ENCODE results near the gene NDUFB3. TPM values are rescaled to one million over a fixed set of nuclear protein-coding genes. Genes with fewer than 3 reads are reported as not detected.
"Not testable (repeated sequence)": the region's sequence is repeated elsewhere in the genome, so short reads cannot be mapped to it uniquely, and the experiment has no call there.

Gene NDUFB3
- total RNA-seq, result 100 to 1,000 TPM in 1 of 2 donors, 10 to 100 TPM in 1; 82.3 to 163 TPM
- 95.5 TPM for polyA plus RNA-seq (2013, experiment 1 of 2)
- 101 TPM for polyA plus RNA-seq (2013, experiment 2 of 2)
- long read RNA-seq, experiment 1, transcript NDUFB3-201 (3 exons, 755 nt), result major isoform, 62 of 98 reads
- long read RNA-seq, experiment 1, partial matches to known transcripts, result 31 of 98 reads
- long read RNA-seq, experiment 1, other reads (novel, unspliced or antisense), result 4 of 98 reads
- long read RNA-seq, experiment 2, transcript NDUFB3-201 (3 exons, 755 nt), result major isoform, 74 of 81 reads
- long read RNA-seq, experiment 2, partial matches to known transcripts, result 4 of 81 reads
- long read RNA-seq, experiment 2, other reads (novel, unspliced or antisense), result 2 of 81 reads
- long read RNA-seq, experiment 3, transcript NDUFB3-201 (3 exons, 755 nt), result major isoform, 21 of 31 reads
- long read RNA-seq, experiment 3, partial matches to known transcripts, result 8 of 31 reads
- long read RNA-seq, experiment 3, other reads (novel, unspliced or antisense), result 0 of 31 reads
- long read RNA-seq, experiment 4, partial matches to known transcripts, result 0 of 7 reads
- long read RNA-seq, experiment 4, other reads (novel, unspliced or antisense), result 7 of 7 reads

GRCh38 chr2:201071479-201072200, at the start of gene NDUFB3, which contains the start of gene HYCC2:
NDUFB3 (plus strand) TSS chr2:201072001; CDS start chr2:201078883, 6,882 bp downstream.
HYCC2 (minus strand) TSS chr2:201071671; CDS start chr2:201024009, 47,662 bp downstream.
- TF ChIP-seq, protein P1, sequence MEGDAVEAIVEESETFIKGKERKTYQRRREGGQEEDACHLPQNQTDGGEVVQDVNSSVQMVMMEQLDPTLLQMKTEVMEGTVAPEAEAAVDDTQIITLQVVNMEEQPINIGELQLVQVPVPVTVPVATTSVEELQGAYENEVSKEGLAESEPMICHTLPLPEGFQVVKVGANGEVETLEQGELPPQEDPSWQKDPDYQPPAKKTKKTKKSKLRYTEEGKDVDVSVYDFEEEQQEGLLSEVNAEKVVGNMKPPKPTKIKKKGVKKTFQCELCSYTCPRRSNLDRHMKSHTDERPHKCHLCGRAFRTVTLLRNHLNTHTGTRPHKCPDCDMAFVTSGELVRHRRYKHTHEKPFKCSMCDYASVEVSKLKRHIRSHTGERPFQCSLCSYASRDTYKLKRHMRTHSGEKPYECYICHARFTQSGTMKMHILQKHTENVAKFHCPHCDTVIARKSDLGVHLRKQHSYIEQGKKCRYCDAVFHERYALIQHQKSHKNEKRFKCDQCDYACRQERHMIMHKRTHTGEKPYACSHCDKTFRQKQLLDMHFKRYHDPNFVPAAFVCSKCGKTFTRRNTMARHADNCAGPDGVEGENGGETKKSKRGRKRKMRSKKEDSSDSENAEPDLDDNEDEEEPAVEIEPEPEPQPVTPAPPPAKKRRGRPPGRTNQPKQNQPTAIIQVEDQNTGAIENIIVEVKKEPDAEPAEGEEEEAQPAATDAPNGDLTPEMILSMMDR (conservative IDR thresholded peaks at IDR 0.05), result peak; percentile 42
- no peaks in the 10 kb centered on the region for H3K9me3 ChIP-seq (ENCODE audit: control insufficient read depth, low read length)
- H3K4me1 ChIP-seq (ENCODE audit: control insufficient read depth, insufficient read depth, low read length), result no peaks in the 10 kb centered on the region
- H3K9me3 Mint-ChIP-seq, result no peaks in the 10 kb centered on the region
- H3K27ac ChIP-seq (ENCODE audit: low read depth, low read length), result peak within 1 kb of the TSS; percentile 62
- H3K4me3 ChIP-seq (ENCODE audit: low read length), result peak within 1 kb of the TSS; percentile 99
- peaks cover 22% of the 10 kb centered on the region for H3K4me1 Mint-ChIP-seq
- peak; percentile 97 for DNase-seq
- H3K27ac Mint-ChIP-seq, result peak within 1 kb of the TSS; percentile 95
- no peaks in the 10 kb centered on the region for H3K27me3 Mint-ChIP-seq (ENCODE audit: insufficient read depth)
- no peaks in the 10 kb centered on the region for H3K36me3 ChIP-seq (ENCODE audit: control insufficient read depth, insufficient read depth, low read length)
- peak within 1 kb of the TSS; percentile 76 for H3K9ac ChIP-seq (ENCODE audit: extremely low read depth, low read length, poor library complexity, severe bottlenecking)
- no peaks in the 10 kb centered on the region for H3K36me3 Mint-ChIP-seq (ENCODE audit: low read depth)
- H3K4me3 Mint-ChIP-seq, result peak within 1 kb of the TSS; percentile 98
- H3K27me3 ChIP-seq (ENCODE audit: control insufficient read depth, insufficient read depth, low read length, poor library complexity, severe bottlenecking), result no peaks in the 10 kb centered on the region
- WGBS, 2 experiments (ENCODE audit: insufficient coverage in 1 of 2, insufficient read length in 1 of 2), result 0 to 1% methylated on average over 15 to 34 of the region's 34 CpGs

DNA sequence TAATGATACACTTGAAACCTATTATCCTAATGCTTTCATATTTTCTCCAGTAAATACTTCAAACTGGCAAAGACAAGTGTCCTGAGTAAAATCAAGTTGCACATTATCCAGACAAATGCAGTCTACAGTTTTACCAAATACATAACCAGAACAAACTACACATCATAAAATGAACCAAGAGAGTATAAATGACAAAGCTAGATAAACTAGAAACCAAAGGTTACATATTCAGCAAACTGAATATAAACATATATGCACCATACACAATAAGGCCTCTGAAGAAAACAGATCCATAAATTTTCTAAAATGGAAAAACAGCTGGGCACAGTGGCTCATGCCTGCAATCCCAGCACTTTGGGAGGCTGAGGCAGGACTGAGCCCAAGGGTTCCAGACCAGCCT, 47.3 kb upstream of the NDUFB3 start:
- H3K9me3 Mint-ChIP-seq, result peaks cover 15% of the 10 kb centered on the region
- DNase-seq, result no peak
- H3K4me3 Mint-ChIP-seq, result no peak overlapping the region
- TF ChIP-seq, protein P1 (conservative IDR thresholded peaks at IDR 0.05), result no peak
- Histone ChIP-seq H3K4me3 (ENCODE audit: low read length) (no peak overlapping the region), H3K36me3 (ENCODE audit: control insufficient read depth, insufficient read depth, low read length) (peaks cover 36% of the 10 kb centered on the region), H3K27ac (ENCODE audit: low read depth, low read length) (no peak overlapping the region), H3K9ac (ENCODE audit: extremely low read depth, low read length, poor library complexity, severe bottlenecking) (no peak overlapping the region), H3K4me1 (ENCODE audit: control insufficient read depth, insufficient read depth, low read length) (no peaks in the 10 kb centered on the region), H3K9me3 (ENCODE audit: control insufficient read depth, low read length) (peaks cover 3% of the 10 kb centered on the region), H3K27me3 (ENCODE audit: control insufficient read depth, insufficient read depth, low read length, poor library complexity, severe bottlenecking) (no peaks in the 10 kb centered on the region)
- no peaks in the 10 kb centered on the region for H3K27me3 Mint-ChIP-seq (ENCODE audit: insufficient read depth)
- no peaks in the 10 kb centered on the region for H3K4me1 Mint-ChIP-seq
- peaks cover 32% of the 10 kb centered on the region for H3K36me3 Mint-ChIP-seq (ENCODE audit: low read depth)
- H3K27ac Mint-ChIP-seq, result no peak overlapping the region

DNA sequence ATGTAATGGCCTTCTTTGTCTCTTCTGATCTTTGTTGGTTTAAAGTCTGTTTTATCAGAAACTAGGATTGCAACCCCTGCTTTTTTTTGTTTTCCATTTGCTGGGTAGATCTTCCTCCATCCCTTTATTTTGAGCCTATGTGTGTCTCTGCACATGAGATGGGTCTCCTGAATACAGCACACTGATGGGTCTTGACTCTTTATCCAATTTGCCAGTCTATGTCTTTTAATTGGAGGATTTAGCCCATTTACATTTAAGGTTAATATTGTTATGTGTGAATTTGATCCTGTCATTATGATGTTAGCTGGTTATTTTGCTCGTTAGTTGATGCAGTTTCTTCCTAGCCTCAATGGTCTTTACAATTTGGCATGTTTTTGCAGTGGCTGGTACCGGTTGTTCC, 37.4 kb upstream of the NDUFB3 start:
- not testable (repeated sequence) for H3K36me3 ChIP-seq (ENCODE audit: control insufficient read depth, insufficient read depth, low read length); H3K9ac ChIP-seq (ENCODE audit: extremely low read depth, low read length, poor library complexity, severe bottlenecking); H3K27me3 Mint-ChIP-seq (ENCODE audit: insufficient read depth); H3K4me3 Mint-ChIP-seq; H3K27ac Mint-ChIP-seq; H3K27ac ChIP-seq (ENCODE audit: low read depth, low read length); DNase-seq; H3K4me1 Mint-ChIP-seq; H3K4me1 ChIP-seq (ENCODE audit: control insufficient read depth, insufficient read depth, low read length); H3K4me3 ChIP-seq (ENCODE audit: low read length); H3K27me3 ChIP-seq (ENCODE audit: control insufficient read depth, insufficient read depth, low read length, poor library complexity, severe bottlenecking)
- peaks cover 43% of the 10 kb centered on the region for H3K9me3 Mint-ChIP-seq
- peaks cover 18% of the 10 kb centered on the region for H3K9me3 ChIP-seq (ENCODE audit: control insufficient read depth, low read length)
- WGBS, 2 experiments (ENCODE audit: insufficient coverage in 1 of 2, insufficient read length in 1 of 2), result 100% methylated on average over 1 of the region's 2 CpGs; no CpG with 5 or more reads in 1 of the 2 experiments
- peaks cover 42% of the 10 kb centered on the region for H3K36me3 Mint-ChIP-seq (ENCODE audit: low read depth)

DNA sequence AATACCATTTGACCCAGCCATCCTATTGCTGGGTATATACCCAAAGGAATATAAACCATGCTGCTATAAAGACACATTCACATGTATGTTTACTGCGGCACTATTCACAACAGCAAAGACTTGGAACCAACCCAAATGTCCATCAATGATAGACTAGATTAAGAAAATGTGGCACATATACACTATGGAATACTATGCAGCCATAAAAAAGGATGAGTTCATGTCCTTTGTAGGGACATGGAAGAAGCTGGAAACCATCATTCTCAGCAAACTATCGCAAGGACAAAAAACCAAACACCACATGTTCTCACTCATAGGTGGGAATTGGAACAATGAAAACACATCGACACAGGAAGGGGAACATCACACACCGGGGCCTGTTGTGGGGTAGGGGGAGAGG, 33.4 kb upstream of the NDUFB3 start:
- not testable (repeated sequence) for H3K4me1 Mint-ChIP-seq; DNase-seq; H3K4me3 Mint-ChIP-seq; H3K27me3 Mint-ChIP-seq (ENCODE audit: insufficient read depth); H3K27me3 ChIP-seq (ENCODE audit: control insufficient read depth, insufficient read depth, low read length, poor library complexity, severe bottlenecking); H3K4me3 ChIP-seq (ENCODE audit: low read length); H3K27ac ChIP-seq (ENCODE audit: low read depth, low read length); H3K4me1 ChIP-seq (ENCODE audit: control insufficient read depth, insufficient read depth, low read length); H3K27ac Mint-ChIP-seq; H3K9ac ChIP-seq (ENCODE audit: extremely low read depth, low read length, poor library complexity, severe bottlenecking)
- Histone ChIP-seq H3K36me3 (ENCODE audit: control insufficient read depth, insufficient read depth, low read length) (peaks cover 16% of the 10 kb centered on the region), H3K9me3 (ENCODE audit: control insufficient read depth, low read length) (peaks cover 12% of the 10 kb centered on the region)
- Mint-ChIP-seq H3K36me3 (ENCODE audit: low read depth) (peaks cover 54% of the 10 kb centered on the region), H3K9me3 (peaks cover 51% of the 10 kb centered on the region)
- 100% methylated on average over 2 of the region's 4 CpGs; no CpG with 5 or more reads in 1 of the 2 experiments for WGBS, 2 experiments (ENCODE audit: insufficient coverage in 1 of 2, insufficient read length in 1 of 2)
